GM20000 (cell line): ENCODE measurements around the gene RTN4RL2.

Experiments used
- DNase-seq: peaks from one replicate; pipeline ENCODE4 v3.0.0; 2012; ENCODE audit warnings: low spot score
- TF ChIP-seq, protein P1 (sequence below): IDR thresholded peaks from 2 replicates; pipeline ENCODE4 v1.5.1; 2012; ENCODE audit warnings: mild to moderate bottlenecking, control low read depth; ENCODE audit errors: extremely low read depth, missing control alignments

Gene RTN4RL2

DNA sequence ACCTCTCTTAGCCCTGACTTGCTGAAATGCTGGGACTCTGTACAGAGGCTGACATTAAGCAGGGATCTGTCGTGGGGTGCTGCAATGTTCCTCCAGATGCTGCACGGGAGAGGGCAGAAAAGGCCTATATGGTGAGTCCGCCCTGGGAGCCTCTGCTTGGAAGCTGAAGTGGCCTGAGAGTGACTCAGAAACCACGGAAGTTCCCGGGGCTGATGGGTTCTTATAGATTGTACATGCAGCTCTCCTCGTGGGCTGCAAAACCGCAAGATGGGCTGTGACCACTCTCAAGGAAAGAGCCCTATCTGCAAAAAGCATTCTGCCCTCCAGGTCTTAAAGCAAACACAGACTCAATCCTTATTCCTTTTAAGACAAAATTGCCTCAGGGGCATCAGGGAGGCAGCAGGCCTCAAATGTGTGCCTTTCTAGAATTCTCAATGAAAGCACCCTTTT lies 27.6 kb upstream of the RTN4RL2 start:
- TF ChIP-seq, protein P1, sequence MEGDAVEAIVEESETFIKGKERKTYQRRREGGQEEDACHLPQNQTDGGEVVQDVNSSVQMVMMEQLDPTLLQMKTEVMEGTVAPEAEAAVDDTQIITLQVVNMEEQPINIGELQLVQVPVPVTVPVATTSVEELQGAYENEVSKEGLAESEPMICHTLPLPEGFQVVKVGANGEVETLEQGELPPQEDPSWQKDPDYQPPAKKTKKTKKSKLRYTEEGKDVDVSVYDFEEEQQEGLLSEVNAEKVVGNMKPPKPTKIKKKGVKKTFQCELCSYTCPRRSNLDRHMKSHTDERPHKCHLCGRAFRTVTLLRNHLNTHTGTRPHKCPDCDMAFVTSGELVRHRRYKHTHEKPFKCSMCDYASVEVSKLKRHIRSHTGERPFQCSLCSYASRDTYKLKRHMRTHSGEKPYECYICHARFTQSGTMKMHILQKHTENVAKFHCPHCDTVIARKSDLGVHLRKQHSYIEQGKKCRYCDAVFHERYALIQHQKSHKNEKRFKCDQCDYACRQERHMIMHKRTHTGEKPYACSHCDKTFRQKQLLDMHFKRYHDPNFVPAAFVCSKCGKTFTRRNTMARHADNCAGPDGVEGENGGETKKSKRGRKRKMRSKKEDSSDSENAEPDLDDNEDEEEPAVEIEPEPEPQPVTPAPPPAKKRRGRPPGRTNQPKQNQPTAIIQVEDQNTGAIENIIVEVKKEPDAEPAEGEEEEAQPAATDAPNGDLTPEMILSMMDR = no peak
- DNase-seq = no peak

DNA sequence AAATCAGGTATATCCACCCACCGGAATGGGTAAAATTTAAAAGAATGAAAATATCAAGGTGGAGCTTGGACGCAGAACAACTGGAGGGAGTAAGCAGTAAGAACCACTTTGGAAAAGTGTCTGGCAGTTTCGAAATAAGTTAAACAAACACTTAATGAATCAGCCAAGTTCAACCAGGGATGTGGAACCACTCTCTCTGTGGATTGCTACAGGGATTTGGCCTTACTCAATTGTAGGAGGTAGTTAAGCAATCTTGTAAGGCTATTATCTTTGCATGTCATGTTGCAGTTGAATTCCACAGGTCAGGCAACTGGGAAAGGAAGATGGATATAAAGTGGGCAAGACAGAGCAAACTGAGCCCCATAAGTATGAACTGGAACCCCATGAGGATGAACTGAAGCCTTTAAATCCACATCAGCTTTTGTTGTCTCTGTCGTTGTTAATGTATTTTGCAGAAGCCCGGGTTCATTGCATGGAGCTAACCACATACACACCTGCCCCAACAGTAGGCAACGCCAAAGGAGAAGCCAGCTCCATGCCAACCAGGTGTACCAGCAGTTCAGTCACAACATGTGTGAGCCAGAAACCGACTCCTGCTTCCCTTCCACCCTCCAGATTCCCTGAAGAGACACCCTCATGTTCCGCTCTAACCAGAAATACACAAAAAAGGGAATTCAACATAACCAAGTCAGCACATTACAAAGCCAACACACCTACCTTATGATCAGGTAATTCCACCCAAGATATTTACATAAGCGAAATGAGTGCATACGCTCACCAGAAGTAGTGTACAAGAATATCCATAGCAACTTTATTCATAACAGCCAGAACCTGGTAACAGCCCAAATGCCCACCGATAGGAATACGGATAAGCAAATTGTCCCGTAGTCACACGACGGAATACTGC lies 25.4 kb upstream of the RTN4RL2 start:
- TF ChIP-seq, protein P1 = no peak
- no peak for DNase-seq

DNA sequence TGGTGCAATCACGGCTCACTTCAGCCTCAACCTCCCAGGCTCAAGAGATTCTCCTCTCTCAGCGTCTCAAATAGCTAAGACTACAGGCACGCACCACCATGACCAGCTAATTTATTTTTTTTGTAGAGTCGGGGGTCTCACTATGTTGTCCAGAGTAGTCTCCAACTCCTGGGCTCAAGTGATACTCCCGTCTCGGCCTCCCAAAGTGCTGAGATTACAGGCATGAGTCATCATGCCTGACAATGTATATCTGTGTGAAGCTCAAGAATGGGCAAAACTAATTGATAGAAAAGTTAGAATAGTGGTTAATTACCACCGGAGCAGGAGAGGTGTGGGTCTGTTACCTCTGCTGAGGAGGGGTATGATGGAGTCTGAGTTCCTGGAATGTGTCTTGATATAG lies 24.3 kb upstream of the RTN4RL2 start:
- TF ChIP-seq, protein P1 = no peak
- DNase-seq = no peak

DNA sequence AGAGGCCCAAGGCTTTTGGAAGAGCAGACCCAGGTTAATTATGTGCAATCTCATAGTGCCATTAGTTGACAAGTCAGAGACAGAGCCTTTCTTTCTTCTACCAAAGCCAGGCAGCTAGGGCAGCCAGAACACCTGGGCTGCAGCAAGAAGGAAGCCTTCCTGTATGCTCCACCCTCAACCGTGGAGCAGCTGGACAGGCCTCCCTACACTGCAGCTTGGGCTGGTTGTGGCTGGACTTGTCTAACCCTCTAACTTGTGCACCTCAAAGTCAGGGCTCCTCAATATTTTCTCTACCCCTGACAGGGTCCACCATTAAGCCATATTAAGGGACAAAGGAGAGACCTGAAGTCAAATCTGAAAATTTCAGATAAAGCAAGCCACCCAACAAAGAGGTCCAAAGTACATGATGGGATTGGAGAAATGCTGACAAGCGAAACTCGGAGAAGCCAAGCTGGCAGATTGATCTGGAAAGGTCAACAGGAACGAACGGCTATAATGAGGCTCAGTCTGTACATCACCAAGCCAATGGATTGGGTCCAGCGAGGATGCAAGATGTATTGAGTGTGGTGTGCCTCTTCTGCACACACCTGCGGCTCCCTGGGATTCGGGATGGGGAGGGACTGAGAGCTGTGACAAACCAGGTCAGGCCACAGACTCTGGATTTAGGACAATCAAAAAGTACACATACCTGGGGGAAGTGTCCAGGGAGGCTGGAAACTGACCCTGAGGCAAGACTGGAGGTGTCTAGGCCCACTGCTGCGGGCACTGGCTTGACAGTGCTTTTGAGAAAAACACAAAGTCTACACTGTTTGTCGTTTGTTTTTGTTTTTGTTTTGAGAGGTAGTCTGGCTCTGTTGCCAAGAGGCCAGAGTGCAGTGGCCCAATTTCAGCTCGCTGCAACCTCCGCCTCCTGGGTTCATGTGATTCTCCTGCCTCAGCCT lies 21.7 kb upstream of the RTN4RL2 start:
- DNase-seq = no peak
- TF ChIP-seq, protein P1 = no peak

DNA sequence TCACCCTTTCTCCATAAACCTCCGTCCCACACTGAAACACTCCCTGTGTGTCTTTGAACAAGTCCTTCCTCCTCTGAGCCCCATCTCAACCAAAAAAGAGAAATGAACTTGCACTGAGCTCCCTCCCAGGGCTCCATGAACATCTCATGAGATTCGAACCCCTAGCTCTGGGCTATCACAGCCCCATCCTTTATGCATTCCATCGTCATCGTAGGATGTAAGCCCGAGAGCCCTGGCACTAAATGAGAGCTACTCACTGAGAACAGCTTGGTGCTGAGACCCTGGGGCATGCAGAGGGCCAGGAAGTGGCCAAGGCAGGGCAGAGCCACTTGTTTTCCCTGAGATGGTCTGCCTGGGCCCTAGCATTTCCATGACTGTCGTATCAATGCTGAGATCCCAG lies 20.5 kb upstream of the RTN4RL2 start:
- TF ChIP-seq, protein P1 = no peak
- no peak for DNase-seq

DNA sequence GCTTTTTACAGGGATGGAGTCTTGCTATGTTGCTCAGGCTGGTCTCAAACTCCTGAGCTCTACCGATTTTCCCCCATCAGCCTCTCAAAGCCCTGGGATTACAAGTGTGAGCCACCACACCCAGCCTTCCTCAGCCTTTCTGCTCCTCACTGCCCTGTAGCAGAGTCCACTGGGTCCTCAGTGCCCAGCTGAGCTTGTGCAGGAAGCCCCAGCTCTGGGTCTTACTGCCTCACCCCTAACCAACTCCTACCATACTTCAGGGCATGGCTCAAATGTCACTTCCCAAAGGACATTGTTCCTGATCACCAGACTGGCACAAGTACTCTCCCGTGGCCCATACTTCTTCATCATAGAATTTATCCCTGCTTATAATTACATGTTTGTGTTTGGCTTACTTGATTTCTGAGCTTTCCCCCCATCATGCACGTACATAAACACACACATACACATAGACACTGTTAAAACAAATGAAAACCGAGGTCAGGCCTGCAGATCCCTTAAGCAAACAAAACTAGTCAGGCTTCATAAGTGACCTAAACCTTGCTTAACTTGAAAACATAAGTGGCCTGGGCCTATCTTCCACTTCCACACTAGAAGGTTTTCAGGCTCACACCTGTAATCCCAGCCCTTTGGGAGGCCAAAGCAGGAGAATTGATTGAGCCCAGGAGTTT lies 19.4 kb upstream of the RTN4RL2 start:
- TF ChIP-seq, protein P1 = no peak
- DNase-seq = no peak
